GM19468 (cell line): Measurements from ENCODE around the gene SRMS.

Experiments
- ATAC-seq: cut with Tn5 transposase; IDR thresholded peaks from one replicate; pipeline ENCODE4 v1.9.1; 2021; ENCODE audit warnings: mild to moderate bottlenecking, moderate library complexity, moderate number of reproducible peaks; ENCODE audit not compliant: unreplicated experiment; ENCODE audit errors: extremely low read depth

Gene SRMS

GRCh38 chr20:63540417-63541186 lies 6.9 kb downstream of the SRMS start:
- ATAC-seq: no peak

GRCh38 chr20:63539441-63540370 lies 7.8 kb downstream of the SRMS start:
- no peak for ATAC-seq

- ATAC-seq: no peak
These were observed 8.5 kb downstream of the SRMS start for GRCh38 chr20:63539092-63539430.

- ATAC-seq: no peak
These were observed 9.1 kb downstream of the SRMS start for GRCh38 chr20:63538204-63539091.

- ATAC-seq: peak; percentile 77
These were observed 9.9 kb downstream of the SRMS start for GRCh38 chr20:63537525-63538203.

GRCh38 chr20:63536997-63537524 lies 10.5 kb downstream of the SRMS start, which contains the start of gene PTK6:
TSS of gene PTK6 (minus strand) at chr20:63537376. CDS start at chr20:63537314, 62 bp downstream.
- no peak for ATAC-seq

GRCh38 chr20:63536241-63536977 lies 11.1 kb downstream of the SRMS start:
- no peak for ATAC-seq

GRCh38 chr20:63534831-63535651 lies 12.5 kb downstream of the SRMS start:
- no peak for ATAC-seq

- ATAC-seq: no peak
These were observed 13.1 kb downstream of the SRMS start for GRCh38 chr20:63534427-63534830.

- ATAC-seq: no peak
These were observed 13.6 kb downstream of the SRMS start for GRCh38 chr20:63533871-63534393.

- ATAC-seq: no peak
These were observed 14.2 kb downstream of the SRMS start for GRCh38 chr20:63533388-63533787.

GRCh38 chr20:63532449-63532971 lies 15.0 kb downstream of the SRMS start:
- no peak for ATAC-seq

GRCh38 chr20:63531686-63532448 lies 15.7 kb downstream of the SRMS start:
- ATAC-seq: no peak

GRCh38 chr20:63530788-63531160 lies 16.8 kb downstream of the SRMS start:
- ATAC-seq: no peak

- no peak for ATAC-seq
These were observed 17.4 kb downstream of the SRMS start for GRCh38 chr20:63529861-63530787.
